HepG2 (cell line): ENCODE results near the gene ENTPD7. TPM values are rescaled to one million over a fixed set of nuclear protein-coding genes. Genes with fewer than 3 reads are reported as not detected.

Experiments used
- ARHGAP35 ChIP-seq: sonication (generic); formaldehyde crosslinking; IDR thresholded peaks from 2 replicates; pipeline ENCODE4 v1.9.0; 2022; ENCODE audit warnings: mild to moderate bottlenecking, inconsistent platforms, moderate library complexity, missing genetic modification reagents, borderline replicate concordance
- CBX2 ChIP-seq, 2 experiments: fragments of 200-600 bp in 1 of 2; sonication (generic); formaldehyde crosslinking in 1 of 2; IDR thresholded peaks; 2 replicates each; pipeline versions ENCODE4 v1.7.0 to v1.8.1; 2018 to 2022; ENCODE audit warnings: low read depth in 2 of 2, low read length in 1 of 2, mild to moderate bottlenecking in 1 of 2, missing genetic modification reagents in 1 of 2
- DR1 ChIP-seq: sonication (generic); formaldehyde crosslinking; IDR thresholded peaks from 2 replicates; pipeline ENCODE4 v1.8.0; 2021; ENCODE audit warnings: mild to moderate bottlenecking, missing genetic modification reagents, inconsistent platforms
- KIAA2018 ChIP-seq: sonication (generic); formaldehyde crosslinking; IDR thresholded peaks from 2 replicates; pipeline ENCODE4 v1.5.0; 2020; ENCODE audit warnings: mild to moderate bottlenecking, missing genetic modification reagents, borderline replicate concordance
- MAFG ChIP-seq: sonication (generic); formaldehyde crosslinking; IDR thresholded peaks from 2 replicates; pipeline ENCODE4 v1.5.1; 2020; ENCODE audit warnings: mild to moderate bottlenecking, missing genetic modification reagents
- NFATC3 ChIP-seq: sonication (generic); formaldehyde crosslinking; IDR thresholded peaks from 2 replicates; pipeline ENCODE4 v1.5.1; 2020; ENCODE audit warnings: mild to moderate bottlenecking, missing genetic modification reagents
- NFE2L1 ChIP-seq: sonication (generic); formaldehyde crosslinking; IDR thresholded peaks from 2 replicates; pipeline ENCODE4 v1.4.0; 2020; ENCODE audit warnings: missing genetic modification reagents, mild to moderate bottlenecking, borderline replicate concordance
- NFYB ChIP-seq: sonication (generic); formaldehyde crosslinking; IDR thresholded peaks from 2 replicates; pipeline ENCODE4 v1.4.0; 2020; ENCODE audit warnings: missing genetic modification reagents
- PCBP1 ChIP-seq: fragments of 200-400 bp; formaldehyde crosslinking; IDR thresholded peaks from 2 replicates; pipeline ENCODE4 v1.6.1; 2017; ENCODE audit warnings: mild to moderate bottlenecking, low read depth, low read length, borderline replicate concordance
- PHF20 ChIP-seq: sonication (generic); formaldehyde crosslinking; IDR thresholded peaks from 2 replicates; pipeline ENCODE4 v1.5.0; 2020; ENCODE audit warnings: mild to moderate bottlenecking, missing genetic modification reagents
- POGZ ChIP-seq: sonication (generic); formaldehyde crosslinking; IDR thresholded peaks from 2 replicates; pipeline ENCODE4 v1.4.0; 2020; ENCODE audit warnings: mild to moderate bottlenecking, missing genetic modification reagents
- ZBTB44 ChIP-seq: sonication (generic); formaldehyde crosslinking; IDR thresholded peaks from 2 replicates; pipeline ENCODE4 v1.4.0; 2020; ENCODE audit warnings: missing genetic modification reagents
- ZC3H13 ChIP-seq: sonication (generic); formaldehyde crosslinking; IDR thresholded peaks from 2 replicates; pipeline ENCODE4 v1.8.1; 2023; ENCODE audit warnings: mild to moderate bottlenecking, missing genetic modification reagents, moderate library complexity
- ZNF446 ChIP-seq: sonication (generic); formaldehyde crosslinking; IDR thresholded peaks from 2 replicates; pipeline ENCODE4 v1.5.0; 2020; ENCODE audit warnings: mild to moderate bottlenecking, missing genetic modification reagents
- ZNF577 ChIP-seq: sonication (generic); formaldehyde crosslinking; IDR thresholded peaks from 2 replicates; pipeline ENCODE4 v1.4.0; 2020; ENCODE audit warnings: mild to moderate bottlenecking, low read depth, missing genetic modification reagents, borderline replicate concordance
- polyA plus RNA-seq, 8 experiments: library from polyadenylated mRNA; depleted of rRNA in 3 of 8; stranded (reverse) in 7 of 8; unstranded in 1 of 8; fragments of >200 nt; fragmentation: Illumina TruSeq in 4 of 8; extraction: Trizol in 4 of 8; gene quantifications; 2 replicates each; pipeline versions ENCODE4 v1.2.1 to v1.2.3, GENCODE V29; 2011 to 2016; ENCODE audit warnings: low read depth in 4 of 8, missing spikeins in 1 of 8, mixed read lengths in 1 of 8; ENCODE audit not compliant: insufficient read depth in 1 of 8
- total RNA-seq, 5 experiments: library from RNA; depleted of rRNA; stranded (reverse); fragments of >200 nt; fragmentation: Illumina TruSeq; extraction: Trizol; gene quantifications; 2 replicates each; pipeline ENCODE4 v1.2.3, GENCODE V29; 2016; ENCODE audit warnings: low read depth in 1 of 5

ENTPD7 gene
- total and polyA plus RNA-seq, 2 of the 13 experiments (the other 11 are each of a cell fraction or from before 2014, with no cell fraction given), result 7.6 to 36.5 TPM

GRCh38 chr10:99732033-99732842 lies 72.9 kb downstream of the ENTPD7 start, which contains the start of the genes COX15 and CUTC (continued):
- 0 out of 2 replicates have a peak, but pooled peaks have one; percentile 51 for TF ChIP-seq NFATC3 (CRISPR knock-in tag)
- no peak for TF ChIP-seq MAFG (CRISPR knock-in tag)
- TF ChIP-seq ZNF577 (CRISPR knock-in tag), result no peak
- peak; percentile 45; the same call in 1 of the 2 replicates for TF ChIP-seq PCBP1
- TF ChIP-seq DR1 (CRISPR knock-in tag), result peak; percentile 75
- peak; percentile 56 for TF ChIP-seq POGZ (CRISPR knock-in tag)
- TF ChIP-seq CBX2 (IDR thresholded peaks at IDR 0.05; ENCODE audit: low read depth, low read length), result no peak
- no peak for TF ChIP-seq CBX2 (CRISPR knock-in tag; IDR thresholded peaks at IDR 0.05; ENCODE audit: low read depth)
- no peak for TF ChIP-seq NFE2L1 (CRISPR knock-in tag)
- peak; percentile 66; the same call in 1 of the 2 replicates for TF ChIP-seq ZC3H13
- TF ChIP-seq ARHGAP35 (CRISPR knock-in tag), result no peak; the same call in 1 of the 2 replicates
- TF ChIP-seq PHF20 (CRISPR knock-in tag), result peak; percentile 91
- no peak for TF ChIP-seq KIAA2018
- TF ChIP-seq NFYB (CRISPR knock-in tag), result 0 out of 2 replicates have a peak, but pooled peaks have one; percentile 22
- TF ChIP-seq ZBTB44 (CRISPR knock-in tag), result 0 out of 2 replicates have a peak, but pooled peaks have one; percentile 18
- no peak; the same call in 1 of the 2 replicates for TF ChIP-seq ZNF446 (CRISPR knock-in tag)
